Calu3 (cell line): Measurements from ENCODE around the gene CCDC192. TPM values are rescaled to one million over a fixed set of nuclear protein-coding genes. Genes with fewer than 3 reads are reported as not detected.

ENCODE experiments used
- BruUV-seq: library from RNA; stranded (reverse); fragments of 400-500 nt; replicated peaks from 2 replicates; lab custom pipeline; 2021; lab: Mats Ljungman, UMichigan
- CTCF ChIA-PET: fragments of 300-600 bp; sonication (Branson Sonifier 250); formaldehyde crosslinking; loops from one replicate; lab custom pipeline; 2022; ENCODE audit warnings: antibody characterized with exemption; lab: Charles Lee
- DNase-seq: peaks from one replicate; pipeline ENCODE4 v3.0.0; 2022
- H3K27ac Mint-ChIP-seq: one replicate; pipeline ENCODE4 v1.8.0; 2022; ENCODE audit warnings: mixed read lengths; ENCODE audit not compliant: unreplicated experiment
- H3K27me3 Mint-ChIP-seq: one replicate; pipeline ENCODE4 v1.8.0; 2022; ENCODE audit warnings: mixed read lengths; ENCODE audit not compliant: unreplicated experiment
- H3K36me3 Mint-ChIP-seq: one replicate; pipeline ENCODE4 v1.8.0; 2022; ENCODE audit warnings: mild to moderate bottlenecking, moderate library complexity, mixed read lengths; ENCODE audit not compliant: insufficient read depth, unreplicated experiment
- H3K4me1 Mint-ChIP-seq: one replicate; pipeline ENCODE4 v1.8.0; 2022; ENCODE audit warnings: mild to moderate bottlenecking, low read depth, mixed read lengths; ENCODE audit not compliant: unreplicated experiment
- H3K4me3 Mint-ChIP-seq: one replicate; pipeline ENCODE4 v1.8.0; 2022; ENCODE audit warnings: mild to moderate bottlenecking, low read depth, moderate library complexity, mixed read lengths; ENCODE audit not compliant: unreplicated experiment
- H3K9me3 Mint-ChIP-seq: one replicate; pipeline ENCODE4 v1.8.0; 2022; ENCODE audit warnings: low read depth, mixed read lengths; ENCODE audit not compliant: unreplicated experiment
- intact Hi-C: fragments of 100-400 bp; cut with micrococcal nuclease; formaldehyde crosslinking; loops from one replicate; pipeline ENCODE4 v1.10.0; 2022; ENCODE audit not compliant: unreplicated experiment
- total RNA-seq: library from RNA; stranded (reverse); gene quantifications from 2 replicates; pipeline ENCODE4 v1.2.3, GENCODE V29; 2022
- TF ChIP-seq, protein P1 (sequence below): fragments of 200-600 bp; IDR thresholded peaks from one replicate; pipeline ENCODE4 v1.8.0; 2022; ENCODE audit warnings: antibody characterized with exemption; ENCODE audit not compliant: unreplicated experiment

CCDC192 gene
- total RNA-seq, 1 experiment from 2014 or later, result 2.5 TPM

DNA sequence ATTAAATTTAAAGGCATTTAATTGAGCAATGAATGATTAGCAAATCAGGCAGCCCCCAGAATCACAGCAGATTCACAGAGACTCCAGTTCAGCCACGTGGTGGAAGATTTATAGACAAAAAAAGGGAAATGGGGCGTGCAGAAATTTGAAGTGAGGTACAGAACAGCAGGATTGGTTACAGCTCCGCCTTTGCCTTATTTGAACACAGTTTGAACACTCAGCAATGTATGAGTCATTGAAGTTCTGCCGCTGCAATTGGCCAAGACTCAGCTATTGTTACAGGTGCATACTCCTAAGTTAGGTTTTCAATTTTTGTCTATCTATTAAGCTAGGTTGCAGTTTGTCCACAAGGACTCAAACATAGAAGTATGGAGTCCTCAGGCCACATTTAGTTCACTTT, 222.7 kb downstream of the CCDC192 start:
- peaks cover 92% of the 10 kb centered on the region for H3K4me1 Mint-ChIP-seq
- peaks cover 15% of the 10 kb centered on the region for H3K9me3 Mint-ChIP-seq
- intact Hi-C loops, result no loop called here
- H3K36me3 Mint-ChIP-seq, result peaks cover 36% of the 10 kb centered on the region
- H3K27me3 Mint-ChIP-seq, result no peaks in the 10 kb centered on the region
- TF ChIP-seq, protein P1, sequence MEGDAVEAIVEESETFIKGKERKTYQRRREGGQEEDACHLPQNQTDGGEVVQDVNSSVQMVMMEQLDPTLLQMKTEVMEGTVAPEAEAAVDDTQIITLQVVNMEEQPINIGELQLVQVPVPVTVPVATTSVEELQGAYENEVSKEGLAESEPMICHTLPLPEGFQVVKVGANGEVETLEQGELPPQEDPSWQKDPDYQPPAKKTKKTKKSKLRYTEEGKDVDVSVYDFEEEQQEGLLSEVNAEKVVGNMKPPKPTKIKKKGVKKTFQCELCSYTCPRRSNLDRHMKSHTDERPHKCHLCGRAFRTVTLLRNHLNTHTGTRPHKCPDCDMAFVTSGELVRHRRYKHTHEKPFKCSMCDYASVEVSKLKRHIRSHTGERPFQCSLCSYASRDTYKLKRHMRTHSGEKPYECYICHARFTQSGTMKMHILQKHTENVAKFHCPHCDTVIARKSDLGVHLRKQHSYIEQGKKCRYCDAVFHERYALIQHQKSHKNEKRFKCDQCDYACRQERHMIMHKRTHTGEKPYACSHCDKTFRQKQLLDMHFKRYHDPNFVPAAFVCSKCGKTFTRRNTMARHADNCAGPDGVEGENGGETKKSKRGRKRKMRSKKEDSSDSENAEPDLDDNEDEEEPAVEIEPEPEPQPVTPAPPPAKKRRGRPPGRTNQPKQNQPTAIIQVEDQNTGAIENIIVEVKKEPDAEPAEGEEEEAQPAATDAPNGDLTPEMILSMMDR, result no peak
- no TSS peak for BruUV-seq
- CTCF ChIA-PET, result interaction anchor here (0.6 to 5.2 kb wide), 8 partner anchors 9 to 62 kb away, joined by 3 to 35 read pairs (median 4); no protein-coding TSS in a partner anchor
- DNase-seq, result peak; percentile 65
- no peak overlapping the region for H3K4me3 Mint-ChIP-seq
- peak overlapping the region; percentile 90 for H3K27ac Mint-ChIP-seq

DNA sequence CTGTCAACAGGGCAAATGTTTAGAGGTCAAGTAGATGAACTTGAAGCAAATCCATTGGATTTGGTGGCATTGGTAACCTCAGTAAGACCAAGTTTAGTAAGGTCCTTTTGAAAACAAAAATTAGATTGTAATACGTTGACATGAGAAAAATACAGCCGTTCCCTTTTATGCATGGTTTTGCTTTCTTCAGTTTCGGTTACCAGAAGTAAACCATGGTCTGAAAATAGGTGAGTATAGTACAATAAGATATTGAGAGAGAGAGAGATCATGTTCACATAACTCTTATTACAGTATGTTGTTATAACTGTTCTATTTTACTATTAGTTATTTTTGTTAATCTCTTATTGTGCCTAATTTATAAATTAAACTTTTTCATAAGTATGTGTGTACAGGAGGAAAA, 223.8 kb downstream of the CCDC192 start:
- peak overlapping the region; percentile 90 for H3K27ac Mint-ChIP-seq
- H3K4me1 Mint-ChIP-seq, result peaks cover 91% of the 10 kb centered on the region
- peaks cover 16% of the 10 kb centered on the region for H3K9me3 Mint-ChIP-seq
- CTCF ChIA-PET, result interaction anchor here (1.0 kb wide), 1 partner anchor 33 kb away, joined by 4 read pairs; no protein-coding TSS in a partner anchor
- H3K4me3 Mint-ChIP-seq, result no peak overlapping the region
- intact Hi-C loops, result no loop called here
- TF ChIP-seq, protein P1, result no peak
- DNase-seq, result no peak
- no TSS peak for BruUV-seq
- peaks cover 36% of the 10 kb centered on the region for H3K36me3 Mint-ChIP-seq
- H3K27me3 Mint-ChIP-seq, result no peaks in the 10 kb centered on the region

DNA sequence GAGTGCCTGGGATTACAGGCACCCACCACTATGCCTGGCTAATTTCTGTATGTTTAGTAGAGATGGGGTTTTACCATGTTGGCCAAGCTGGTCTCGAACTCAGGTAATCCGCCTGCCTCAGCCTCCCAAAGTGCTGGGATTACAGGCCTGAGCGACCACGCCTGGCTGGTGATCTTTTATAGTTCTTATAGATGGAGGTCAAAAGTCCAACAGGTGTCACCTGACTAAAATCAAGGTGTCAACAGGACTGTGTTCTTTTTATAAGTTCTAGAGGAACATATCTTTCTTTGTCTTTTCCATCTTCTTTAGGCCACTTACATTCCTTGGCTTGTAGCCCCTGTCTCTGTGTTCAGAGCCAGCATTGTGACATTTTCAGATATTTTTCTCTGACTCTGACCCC, 224.9 kb downstream of the CCDC192 start:
- Mint-ChIP-seq H3K27me3 (no peaks in the 10 kb centered on the region), H3K27ac (peak overlapping the region; percentile 29), H3K4me3 (no peak overlapping the region), H3K36me3 (peaks cover 28% of the 10 kb centered on the region), H3K4me1 (peaks cover 88% of the 10 kb centered on the region), H3K9me3 (peaks cover 16% of the 10 kb centered on the region)
- intact Hi-C loops, result no loop called here
- CTCF ChIA-PET, result interaction anchor here (0.7 to 1.5 kb wide), 3 partner anchors 11 to 475 kb away, joined by 3 to 4 read pairs (median 4); no protein-coding TSS in a partner anchor
- no TSS peak for BruUV-seq
- TF ChIP-seq, protein P1, result no peak
- DNase-seq, result no peak

DNA sequence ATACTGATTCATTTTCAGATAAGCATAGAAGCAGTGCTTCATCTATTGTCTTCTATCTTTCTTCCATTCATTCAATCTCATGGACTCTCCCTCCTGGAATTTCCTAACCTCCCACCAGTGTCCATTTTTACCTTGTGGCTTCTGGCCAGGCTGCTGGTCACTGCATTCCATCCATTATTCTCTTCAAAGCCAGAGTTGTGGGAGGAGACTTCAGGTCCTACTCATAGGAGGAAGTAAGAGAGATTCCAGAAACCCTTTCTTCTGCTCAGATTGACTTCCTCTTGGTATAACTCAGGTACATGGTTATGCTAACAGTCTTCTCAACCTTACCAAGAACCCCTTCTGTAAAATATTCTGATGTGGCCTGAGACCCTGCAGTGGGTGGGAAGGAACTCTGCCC, 227.1 kb downstream of the CCDC192 start:
- intact Hi-C loops, result no loop called here
- Mint-ChIP-seq H3K4me3 (peak overlapping the region; percentile 16), H3K9me3 (peaks cover 16% of the 10 kb centered on the region), H3K36me3 (peaks cover 24% of the 10 kb centered on the region), H3K27ac (peak overlapping the region; percentile 90), H3K4me1 (peaks cover 92% of the 10 kb centered on the region), H3K27me3 (no peaks in the 10 kb centered on the region)
- CTCF ChIA-PET, result no interaction called here
- TF ChIP-seq, protein P1, result no peak
- DNase-seq, result peak; percentile 81
- no TSS peak for BruUV-seq
